ENCODE data around the gene PSMD1.

The PSMD1 gene

DNA sequence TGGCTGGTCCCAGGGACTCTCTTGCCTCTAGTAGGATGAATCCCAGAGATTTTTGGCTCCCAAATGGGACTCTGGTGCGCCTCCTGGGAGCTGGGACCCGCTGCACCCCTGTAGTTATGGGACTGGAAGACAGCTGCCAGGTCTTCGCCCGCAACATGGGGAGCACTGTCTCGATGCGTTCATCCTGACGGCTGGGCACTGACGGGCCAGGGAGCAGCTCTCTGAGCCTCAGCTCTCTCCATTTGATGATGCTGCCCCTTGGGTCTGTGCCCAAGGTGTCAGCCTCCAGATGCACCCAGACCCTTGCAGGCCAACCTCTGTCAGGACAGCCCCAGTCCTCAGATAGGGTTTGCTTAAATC lies 132.5 kb downstream of the PSMD1 start:
- Histone ChIP-seq H3K4me2 (ENCODE audit: low read depth, low read length, poor library complexity, severe bottlenecking) (no peak overlapping the region), H3K9ac (ENCODE audit: low read length) (no peak overlapping the region), H2AFZ (ENCODE audit: low read depth, low read length, severe bottlenecking) (no peak overlapping the region), H4K20me1 (ENCODE audit: low read depth, low read length) (no peaks in the 10 kb centered on the region), H3K27ac (ENCODE audit: low read depth, low read length) (no peak overlapping the region), H3K9me3 (ENCODE audit: insufficient read depth, low read length) (no peaks in the 10 kb centered on the region), H3K9me2 (replicated peaks; ENCODE audit: insufficient read depth, low read length) (no peaks in the 10 kb centered on the region), H3K27me3 (ENCODE audit: low read length) (no peaks in the 10 kb centered on the region), H3K36me3 (ENCODE audit: low read length) (no peaks in the 10 kb centered on the region), H3K4me3 (ENCODE audit: insufficient read depth, low read length, poor library complexity, severe bottlenecking) (no peak overlapping the region), H3K79me2 (ENCODE audit: insufficient read depth, low read length) (no peaks in the 10 kb centered on the region), H3F3A (ENCODE audit: insufficient read depth) (no peaks in the 10 kb centered on the region)
- TF ChIP-seq EZH2phosphoT487 (conservative IDR thresholded peaks at IDR 0.05; ENCODE audit: low read length) (no peak), CTCF (IDR thresholded peaks at IDR 0.05; ENCODE audit: insufficient read depth, low read length, poor library complexity, severe bottlenecking) (no peak)

DNA sequence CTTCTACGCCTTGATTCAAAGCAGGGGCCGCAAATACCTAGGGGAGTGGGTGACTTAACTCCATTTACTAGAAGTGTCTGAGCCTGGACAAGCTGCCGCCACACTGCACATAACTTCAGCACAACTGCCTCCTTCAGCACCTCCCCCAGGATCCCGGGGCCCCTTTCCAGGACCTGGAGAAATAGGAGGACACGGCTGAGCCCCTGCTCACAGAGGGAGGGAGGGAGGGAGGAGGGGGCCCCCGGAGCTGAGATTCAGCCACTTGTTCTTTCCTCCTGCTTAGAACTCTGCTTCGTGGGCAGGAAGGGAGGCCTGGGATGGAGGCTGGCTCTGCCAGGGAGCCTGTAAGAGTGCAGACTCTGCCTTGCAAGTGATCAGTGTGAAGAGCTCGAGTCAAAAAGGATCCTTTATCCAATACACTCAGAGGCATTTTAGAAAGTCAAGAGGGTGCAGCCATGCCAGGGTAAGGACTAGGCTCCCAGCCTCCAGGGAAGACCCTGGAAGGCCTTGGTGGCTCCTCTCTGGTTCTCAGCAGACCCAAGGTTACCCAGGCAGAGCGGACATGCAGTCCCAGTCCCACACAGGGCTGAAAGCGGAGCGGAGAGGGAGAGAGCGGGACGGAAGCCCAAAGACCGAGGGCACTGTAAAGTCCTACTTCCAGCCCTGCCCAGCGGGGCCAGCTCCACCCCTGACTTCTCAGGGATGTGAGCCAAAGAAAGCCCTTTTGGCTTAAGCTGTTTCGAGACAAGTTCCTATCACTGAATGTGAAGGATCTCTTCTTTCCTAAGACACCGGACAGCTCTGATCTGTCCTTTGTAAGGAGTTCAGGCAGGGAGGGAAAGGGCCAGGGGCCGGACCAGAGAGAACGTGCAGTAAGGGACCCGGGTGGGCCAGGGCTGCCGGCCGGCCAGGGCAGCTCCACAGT lies 133.2 kb downstream of the PSMD1 start:
- Histone ChIP-seq H3K79me2 (ENCODE audit: insufficient read depth, low read length) (no peaks in the 10 kb centered on the region), H3K4me3 (ENCODE audit: insufficient read depth, low read length, poor library complexity, severe bottlenecking) (no peak overlapping the region), H3K27me3 (ENCODE audit: low read length) (no peaks in the 10 kb centered on the region), H4K20me1 (ENCODE audit: low read depth, low read length) (no peaks in the 10 kb centered on the region), H3K9ac (ENCODE audit: low read length) (no peak overlapping the region), H3F3A (ENCODE audit: insufficient read depth) (no peaks in the 10 kb centered on the region), H2AFZ (ENCODE audit: low read depth, low read length, severe bottlenecking) (no peak overlapping the region), H3K9me2 (replicated peaks; ENCODE audit: insufficient read depth, low read length) (no peaks in the 10 kb centered on the region), H3K27ac (ENCODE audit: low read depth, low read length) (no peak overlapping the region), H3K4me2 (ENCODE audit: low read depth, low read length, poor library complexity, severe bottlenecking) (no peak overlapping the region), H3K36me3 (ENCODE audit: low read length) (no peaks in the 10 kb centered on the region), H3K9me3 (ENCODE audit: insufficient read depth, low read length) (no peaks in the 10 kb centered on the region)
- TF ChIP-seq CTCF (IDR thresholded peaks at IDR 0.05; ENCODE audit: insufficient read depth, low read length, poor library complexity, severe bottlenecking) (no peak), EZH2phosphoT487 (conservative IDR thresholded peaks at IDR 0.05; ENCODE audit: low read length) (no peak)

DNA sequence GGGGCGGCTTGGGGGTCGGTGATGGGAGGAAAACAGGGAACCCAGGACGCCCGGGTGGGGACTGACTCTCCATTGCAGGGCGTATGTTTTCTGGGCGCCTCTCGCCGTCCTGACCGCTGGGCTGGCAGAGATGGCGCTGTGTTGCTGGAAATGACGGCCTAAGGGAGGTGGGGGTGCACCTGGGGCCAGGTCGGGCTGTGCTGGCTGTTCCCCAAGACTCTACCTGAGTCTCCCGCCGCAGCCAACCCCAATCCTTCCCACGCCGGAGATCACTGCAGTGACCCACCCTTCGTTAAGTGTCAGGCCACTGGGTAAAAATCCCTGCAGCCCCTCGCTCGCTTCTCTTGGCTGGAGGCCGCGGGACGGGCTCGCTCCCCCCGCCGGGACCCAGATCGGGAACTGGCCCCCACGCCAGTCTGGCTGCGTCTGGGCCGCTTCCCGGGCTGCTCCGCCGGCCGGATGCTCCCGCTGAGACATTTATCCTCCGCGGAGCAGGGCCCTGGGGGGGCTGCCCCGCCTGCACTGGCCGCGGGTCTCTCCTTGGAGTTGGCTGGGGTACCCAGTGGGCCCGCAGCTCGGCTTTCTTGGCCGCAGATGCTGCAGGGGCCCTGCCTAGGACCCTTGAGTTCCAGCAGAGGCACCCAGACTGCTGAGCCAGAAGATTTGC lies 134.0 kb downstream of the PSMD1 start:
- no peaks in the 10 kb centered on the region for H3F3A ChIP-seq (ENCODE audit: insufficient read depth)
- no peaks in the 10 kb centered on the region for H3K27me3 ChIP-seq (ENCODE audit: low read length)
- H2AFZ ChIP-seq (ENCODE audit: low read depth, low read length, severe bottlenecking), result no peak overlapping the region
- H3K4me2 ChIP-seq (ENCODE audit: low read depth, low read length, poor library complexity, severe bottlenecking), result no peak overlapping the region
- no peaks in the 10 kb centered on the region for H4K20me1 ChIP-seq (ENCODE audit: low read depth, low read length)
- no peaks in the 10 kb centered on the region for H3K36me3 ChIP-seq (ENCODE audit: low read length)
- no peak overlapping the region for H3K4me3 ChIP-seq (ENCODE audit: insufficient read depth, low read length, poor library complexity, severe bottlenecking)
- TF ChIP-seq CTCF (IDR thresholded peaks at IDR 0.05; ENCODE audit: insufficient read depth, low read length, poor library complexity, severe bottlenecking) (no peak), EZH2phosphoT487 (conservative IDR thresholded peaks at IDR 0.05; ENCODE audit: low read length) (no peak)
- no peak overlapping the region for H3K9ac ChIP-seq (ENCODE audit: low read length)
- H3K9me3 ChIP-seq (ENCODE audit: insufficient read depth, low read length), result no peaks in the 10 kb centered on the region
- H3K79me2 ChIP-seq (ENCODE audit: insufficient read depth, low read length), result no peaks in the 10 kb centered on the region
- no peak overlapping the region for H3K27ac ChIP-seq (ENCODE audit: low read depth, low read length)
- no peaks in the 10 kb centered on the region for H3K9me2 ChIP-seq (replicated peaks; ENCODE audit: insufficient read depth, low read length)
